H9 (cell line): Measurements from ENCODE around the gene ZBTB48. TPM values are rescaled to one million over a fixed set of nuclear protein-coding genes. Genes with fewer than 3 reads are reported as not detected.

Source experiments
- DNase-seq: peaks from one replicate; pipeline ENCODE4 v3.0.0-alpha.2; 2017
- H2AFZ ChIP-seq: one replicate; pipeline ENCODE4 v1.6.1; 2013; ENCODE audit warnings: mild to moderate bottlenecking, low read length, control low read depth, moderate library complexity
- H2AK5ac ChIP-seq: 2 replicates; pipeline ENCODE4 v1.6.1; 2013; ENCODE audit warnings: low read length, control low read depth, mixed read lengths; ENCODE audit not compliant: insufficient read length
- H2BK120ac ChIP-seq: one replicate; pipeline ENCODE4 v1.6.1; 2013; ENCODE audit warnings: low read depth, mild to moderate bottlenecking, low read length, control low read depth, inconsistent platforms; ENCODE audit not compliant: poor library complexity, severe bottlenecking
- H2BK12ac ChIP-seq: 2 replicates; pipeline ENCODE4 v1.6.1; 2013; ENCODE audit warnings: low read length, control low read depth, mixed read lengths, low read depth; ENCODE audit not compliant: insufficient read length
- H2BK15ac ChIP-seq: 2 replicates; pipeline ENCODE4 v1.6.1; 2013; ENCODE audit warnings: low read depth, low read length, control low read depth
- H2BK20ac ChIP-seq: one replicate; pipeline ENCODE4 v1.6.1; 2013; ENCODE audit warnings: low read depth, mild to moderate bottlenecking, low read length, control low read depth, inconsistent platforms; ENCODE audit not compliant: poor library complexity, severe bottlenecking
- H2BK5ac ChIP-seq: 2 replicates; pipeline ENCODE4 v1.6.1; 2013; ENCODE audit warnings: low read length, control low read depth, mixed read lengths; ENCODE audit not compliant: insufficient read length
- H3K14ac ChIP-seq: 2 replicates; pipeline ENCODE4 v1.6.1; 2013; ENCODE audit warnings: low read length, control low read depth; ENCODE audit not compliant: insufficient read depth
- H3K18ac ChIP-seq: 2 replicates; pipeline ENCODE4 v1.6.1; 2013; ENCODE audit warnings: low read depth, mild to moderate bottlenecking, mixed read lengths, low read length, control low read depth; ENCODE audit not compliant: insufficient read length
- H3K23ac ChIP-seq: 2 replicates; pipeline ENCODE4 v1.6.1; 2013; ENCODE audit warnings: low read length, control low read depth, mixed read lengths, low read depth; ENCODE audit not compliant: insufficient read length
- H3K23me2 ChIP-seq: 2 replicates; pipeline ENCODE4 v1.6.1; 2013; ENCODE audit warnings: low read depth, mild to moderate bottlenecking, mixed read lengths, low read length, control low read depth; ENCODE audit not compliant: insufficient read length, poor library complexity, severe bottlenecking
- H3K27ac ChIP-seq: 2 replicates; pipeline ENCODE4 v1.5.1; 2013; ENCODE audit warnings: low read length, control low read depth, mixed read lengths, low read depth; ENCODE audit not compliant: insufficient read length
- H3K27me3 ChIP-seq: 2 replicates; pipeline ENCODE4 v1.6.1; 2013; ENCODE audit warnings: low read length, control low read depth, inconsistent platforms; ENCODE audit not compliant: insufficient read depth
- H3K4ac ChIP-seq: 2 replicates; pipeline ENCODE4 v1.6.1; 2013; ENCODE audit warnings: low read depth, mild to moderate bottlenecking, control low read depth, inconsistent platforms, low read length, moderate library complexity
- H3K4me1 ChIP-seq: 2 replicates; pipeline ENCODE4 v1.6.1; 2013; ENCODE audit warnings: low read length, control low read depth, inconsistent platforms; ENCODE audit not compliant: insufficient read depth
- H3K4me2 ChIP-seq: 2 replicates; pipeline ENCODE4 v1.6.1; 2013; ENCODE audit warnings: low read length, control low read depth, mixed read lengths; ENCODE audit not compliant: insufficient read length, insufficient read depth
- H3K56ac ChIP-seq: 2 replicates; pipeline ENCODE4 v1.6.1; 2013; ENCODE audit warnings: low read depth, mild to moderate bottlenecking, mixed read lengths, low read length, control low read depth; ENCODE audit not compliant: insufficient read length
- H3K79me1 ChIP-seq: 2 replicates; pipeline ENCODE4 v1.6.1; 2013; ENCODE audit warnings: low read depth, mild to moderate bottlenecking, moderate library complexity, low read length, control low read depth, inconsistent platforms; ENCODE audit not compliant: insufficient read depth, poor library complexity, severe bottlenecking
- H3K79me2 ChIP-seq: 2 replicates; pipeline ENCODE4 v1.6.1; 2013; ENCODE audit warnings: low read length, control low read depth, inconsistent platforms; ENCODE audit not compliant: insufficient read depth
- H3K9ac ChIP-seq: 2 replicates; pipeline ENCODE4 v1.6.1; 2013; ENCODE audit warnings: low read length, control low read depth, mixed read lengths; ENCODE audit not compliant: insufficient read length; ENCODE audit errors: extremely low read depth
- H3K9me3 ChIP-seq: one replicate; pipeline ENCODE4 v1.6.1; 2013; ENCODE audit warnings: low read depth, low read length, inconsistent platforms; ENCODE audit not compliant: control insufficient read depth
- H3T11ph ChIP-seq: one replicate; pipeline ENCODE4 v1.6.1; 2013; ENCODE audit warnings: mild to moderate bottlenecking, low read length, control low read depth, inconsistent platforms
- H4K20me1 ChIP-seq: one replicate; pipeline ENCODE4 v1.6.1; 2013; ENCODE audit not compliant: control insufficient read depth, insufficient read length, insufficient read depth
- H4K5ac ChIP-seq: 2 replicates; pipeline ENCODE4 v1.6.1; 2013; ENCODE audit warnings: low read depth, mild to moderate bottlenecking, mixed read lengths, low read length, control low read depth; ENCODE audit not compliant: insufficient read length
- H4K8ac ChIP-seq: replicated peaks from 2 replicates; pipeline ENCODE4 v1.6.1; 2013; ENCODE audit warnings: low read length, control low read depth, mixed read lengths, low read depth; ENCODE audit not compliant: insufficient read length
- H4K91ac ChIP-seq: 2 replicates; pipeline ENCODE4 v1.6.1; 2013; ENCODE audit warnings: low read depth, mild to moderate bottlenecking, moderate library complexity, mixed read lengths, low read length, control low read depth; ENCODE audit not compliant: insufficient read length
- H3K27ac Mint-ChIP-seq, 3 experiments: 2 replicates in 2 of 3; 3 replicates in 1 of 3; pipeline ENCODE4 v1.8.0; 2020 to 2021; ENCODE audit warnings: mixed read lengths in 3 of 3, mild to moderate bottlenecking in 1 of 3, moderate library complexity in 1 of 3
- H3K27me3 Mint-ChIP-seq: 2 replicates; pipeline ENCODE4 v1.8.0; 2021; ENCODE audit warnings: low read depth, mild to moderate bottlenecking, moderate library complexity, mixed read lengths
- H3K36me3 Mint-ChIP-seq, 3 experiments: 2 replicates in 2 of 3; 3 replicates in 1 of 3; pipeline ENCODE4 v1.8.0; 2020 to 2021; ENCODE audit warnings: low read depth in 3 of 3, mixed read lengths in 3 of 3; ENCODE audit not compliant: insufficient read depth in 1 of 3
- H3K4me1 Mint-ChIP-seq, 2 experiments: 2 replicates each; pipeline ENCODE4 v1.8.0; 2020; ENCODE audit warnings: mixed read lengths in 2 of 2
- H3K4me3 Mint-ChIP-seq, 2 experiments: 2 replicates in 1 of 2; 3 replicates in 1 of 2; pipeline ENCODE4 v1.8.0; 2020 to 2021; ENCODE audit warnings: mild to moderate bottlenecking in 2 of 2, mixed read lengths in 2 of 2, moderate library complexity in 1 of 2
- H3K9me3 Mint-ChIP-seq, 2 experiments: 2 replicates in 1 of 2; 3 replicates in 1 of 2; pipeline ENCODE4 v1.8.0; 2020; ENCODE audit warnings: mild to moderate bottlenecking in 2 of 2, mixed read lengths in 2 of 2, moderate library complexity in 1 of 2
- WGBS: extraction: QIAGEN DNeasy Blood & Tissue Kit; methylation state at CpG from one replicate; pipeline ENCODE4 v1.1.7; 2013; ENCODE audit warnings: missing lambda C conversion rate, low lambda C conversion rate, mixed read lengths; ENCODE audit not compliant: insufficient read length; ENCODE audit errors: extremely low coverage; 5-methylcytosine and 5-hydroxymethylcytosine counted together
- total RNA-seq: library from RNA; stranded (reverse); gene quantifications from 2 replicates; pipeline ENCODE4 v1.2.1, GENCODE V29; 2021
- TF ChIP-seq, protein P1 (sequence below): fragments of 200-600 bp; sonication (generic); conservative IDR thresholded peaks from 3 replicates; pipeline ENCODE4 v1.8.0; 2021; ENCODE audit warnings: antibody characterized with exemption, mild to moderate bottlenecking

ZBTB48 gene
- total RNA-seq, 1 experiment from 2014 or later: 33.2 TPM

DNA sequence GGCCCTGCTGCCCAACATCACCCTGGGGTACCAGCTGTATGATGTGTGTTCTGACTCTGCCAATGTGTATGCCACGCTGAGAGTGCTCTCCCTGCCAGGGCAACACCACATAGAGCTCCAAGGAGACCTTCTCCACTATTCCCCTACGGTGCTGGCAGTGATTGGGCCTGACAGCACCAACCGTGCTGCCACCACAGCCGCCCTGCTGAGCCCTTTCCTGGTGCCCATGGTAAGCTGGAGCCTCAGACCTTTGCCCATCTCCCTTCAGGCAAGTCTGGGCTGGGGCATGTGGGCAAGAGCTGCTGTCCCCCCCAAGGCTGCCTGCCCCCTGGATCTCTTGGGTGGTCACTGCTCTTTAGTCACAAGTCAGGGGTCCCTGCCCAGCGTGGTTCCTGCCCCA lies 8.8 kb upstream of the ZBTB48 start:
- Histone ChIP-seq H3K56ac (no peak overlapping the region), H3K23me2 (no peaks in the 10 kb centered on the region), H3K4me1 (no peaks in the 10 kb centered on the region; the same call in 1 of the 2 replicates), H3K9me3 (no peaks in the 10 kb centered on the region), H4K5ac (no peak overlapping the region), H3K27ac (no peak overlapping the region), H2BK15ac (no peak overlapping the region), H3K4ac (no peak overlapping the region), H3T11ph (no peak overlapping the region), H2AFZ (no peak overlapping the region), H2BK120ac (no peak overlapping the region), H2BK20ac (no peak overlapping the region), H3K79me2 (no peaks in the 10 kb centered on the region), H3K79me1 (no peaks in the 10 kb centered on the region), H3K27me3 (0 out of 2 replicates have a peak, but pooled peaks cover 2% of the 10 kb centered on the region), H4K8ac (no peak overlapping the region), H3K4me2 (no peak overlapping the region), H2BK12ac (no peak overlapping the region), H3K9ac (no peak overlapping the region), H4K20me1 (no peaks in the 10 kb centered on the region), H4K91ac (no peak overlapping the region), H2AK5ac (no peak overlapping the region), H3K14ac (no peak overlapping the region), H3K18ac (no peak overlapping the region), H2BK5ac (no peak overlapping the region), H3K23ac (no peak overlapping the region)
- H3K9me3 Mint-ChIP-seq: peaks cover 4% of the 10 kb centered on the region in 2 experiments; a peak in 2 of 5 replicates
- TF ChIP-seq, protein P1, sequence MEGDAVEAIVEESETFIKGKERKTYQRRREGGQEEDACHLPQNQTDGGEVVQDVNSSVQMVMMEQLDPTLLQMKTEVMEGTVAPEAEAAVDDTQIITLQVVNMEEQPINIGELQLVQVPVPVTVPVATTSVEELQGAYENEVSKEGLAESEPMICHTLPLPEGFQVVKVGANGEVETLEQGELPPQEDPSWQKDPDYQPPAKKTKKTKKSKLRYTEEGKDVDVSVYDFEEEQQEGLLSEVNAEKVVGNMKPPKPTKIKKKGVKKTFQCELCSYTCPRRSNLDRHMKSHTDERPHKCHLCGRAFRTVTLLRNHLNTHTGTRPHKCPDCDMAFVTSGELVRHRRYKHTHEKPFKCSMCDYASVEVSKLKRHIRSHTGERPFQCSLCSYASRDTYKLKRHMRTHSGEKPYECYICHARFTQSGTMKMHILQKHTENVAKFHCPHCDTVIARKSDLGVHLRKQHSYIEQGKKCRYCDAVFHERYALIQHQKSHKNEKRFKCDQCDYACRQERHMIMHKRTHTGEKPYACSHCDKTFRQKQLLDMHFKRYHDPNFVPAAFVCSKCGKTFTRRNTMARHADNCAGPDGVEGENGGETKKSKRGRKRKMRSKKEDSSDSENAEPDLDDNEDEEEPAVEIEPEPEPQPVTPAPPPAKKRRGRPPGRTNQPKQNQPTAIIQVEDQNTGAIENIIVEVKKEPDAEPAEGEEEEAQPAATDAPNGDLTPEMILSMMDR: no peak
- H3K4me3 Mint-ChIP-seq: no peak overlapping the region
- no CpG with 5 or more reads among the region's 5 CpGs for WGBS
- peaks cover 6 to 8% of the 10 kb centered on the region in 2 experiments for H3K4me1 Mint-ChIP-seq
- no peaks in the 10 kb centered on the region for H3K36me3 Mint-ChIP-seq
- H3K27ac Mint-ChIP-seq: no peak overlapping the region
- H3K27me3 Mint-ChIP-seq: peaks cover 60% of the 10 kb centered on the region
- DNase-seq: no peak
